IPS-18c (cell line): Measurements from ENCODE around the gene PGBD2.
"Not testable (repeated sequence)": the region's sequence is repeated elsewhere in the genome, so short reads cannot be mapped to it uniquely, and the experiment has no call there.

Source experiments
- H3K4me3 ChIP-seq: 2 replicates; pipeline ENCODE4 v1.7.0; 2013; ENCODE audit warnings: low read depth, mild to moderate bottlenecking, low read length, moderate library complexity; ENCODE audit not compliant: insufficient read depth
- H3K9me3 ChIP-seq: one replicate; pipeline ENCODE4 v1.6.1; 2013; ENCODE audit warnings: mild to moderate bottlenecking, low read length, moderate library complexity; ENCODE audit not compliant: control insufficient read depth, insufficient read depth

Gene PGBD2

DNA sequence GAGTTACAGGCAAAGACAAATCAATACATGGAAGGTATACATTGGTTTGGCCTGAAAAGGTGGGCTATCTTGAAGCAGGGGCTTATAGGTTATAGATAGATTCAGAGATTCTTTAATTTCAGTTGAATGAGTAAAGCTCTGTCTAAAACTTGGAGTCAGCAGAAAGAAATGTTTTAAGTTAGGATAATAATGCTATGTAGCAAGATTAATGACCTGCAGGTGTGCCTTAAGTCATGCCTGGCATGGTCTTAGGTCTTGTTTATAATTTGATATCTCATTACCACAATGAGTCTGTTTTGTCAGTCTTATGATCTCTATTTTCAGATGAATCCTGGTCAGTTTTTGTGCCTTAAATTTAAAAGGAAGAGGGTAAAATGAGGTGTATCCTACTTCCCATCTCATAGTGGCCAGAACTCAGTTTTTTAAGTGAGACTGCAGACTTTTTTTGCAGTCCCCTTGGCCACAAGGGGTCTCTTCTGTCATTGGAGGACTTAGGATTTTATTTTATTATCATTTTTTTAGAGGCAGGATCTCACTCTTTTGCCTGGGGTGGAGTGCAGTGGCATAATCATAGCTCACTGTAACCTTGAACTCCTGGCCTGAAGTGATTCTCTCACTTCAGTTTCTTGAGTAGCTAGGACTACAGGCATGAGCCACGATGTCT, 21.3 kb upstream of the PGBD2 start:
- H3K9me3 ChIP-seq = no peaks in the 10 kb centered on the region
- H3K4me3 ChIP-seq = no peak overlapping the region

DNA sequence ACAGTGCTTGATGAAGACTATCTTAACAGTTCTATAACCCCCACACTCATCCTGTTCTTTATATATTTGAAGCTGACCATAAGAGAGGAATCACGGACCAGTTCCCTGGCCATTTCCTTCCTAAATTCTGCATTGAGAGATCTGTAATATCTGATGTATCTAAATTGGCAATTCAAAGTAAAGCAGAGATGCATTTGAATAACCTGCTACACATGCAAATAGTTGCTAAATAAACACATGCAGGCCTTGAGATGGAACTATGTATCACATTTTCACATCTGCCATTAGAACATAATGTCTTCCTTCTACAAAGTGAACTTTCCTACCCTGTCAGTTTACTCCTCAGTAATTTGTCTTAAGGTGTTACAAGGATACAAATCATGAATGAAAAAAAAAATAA, 20.4 kb upstream of the PGBD2 start:
- Histone ChIP-seq H3K9me3 (no peaks in the 10 kb centered on the region), H3K4me3 (no peak overlapping the region)

DNA sequence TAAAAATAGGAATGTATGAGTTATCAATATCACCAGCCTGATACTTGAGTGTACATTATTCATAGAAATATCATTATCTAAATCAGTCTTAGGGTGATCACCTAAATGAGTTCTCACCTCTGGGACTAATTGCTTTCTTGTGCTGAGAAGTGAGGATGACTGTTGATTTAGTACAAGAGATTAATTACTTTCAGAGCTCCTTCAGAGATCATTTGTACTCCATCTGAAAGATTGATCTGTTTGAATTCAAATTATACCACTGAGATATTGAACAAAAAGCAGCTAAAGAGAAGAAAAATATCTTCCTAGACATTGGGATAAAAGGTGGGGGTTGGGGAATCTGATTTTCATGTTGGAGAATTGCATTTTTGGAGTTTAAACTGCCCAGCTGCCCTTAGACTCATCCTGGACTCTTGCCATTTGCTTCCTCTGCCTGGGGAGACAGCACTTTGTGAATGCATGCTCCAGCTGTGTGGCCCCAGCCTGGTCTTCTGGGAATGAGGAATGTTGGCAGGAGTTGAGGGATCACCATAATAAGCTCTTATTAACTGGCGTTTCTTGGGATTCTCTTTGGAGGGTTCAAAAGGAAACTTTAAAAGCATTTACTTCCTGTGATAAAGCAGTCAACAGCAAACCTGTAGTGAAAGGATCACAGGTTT, 19.7 kb upstream of the PGBD2 start:
- Histone ChIP-seq H3K9me3 (no peaks in the 10 kb centered on the region), H3K4me3 (no peak overlapping the region)

DNA sequence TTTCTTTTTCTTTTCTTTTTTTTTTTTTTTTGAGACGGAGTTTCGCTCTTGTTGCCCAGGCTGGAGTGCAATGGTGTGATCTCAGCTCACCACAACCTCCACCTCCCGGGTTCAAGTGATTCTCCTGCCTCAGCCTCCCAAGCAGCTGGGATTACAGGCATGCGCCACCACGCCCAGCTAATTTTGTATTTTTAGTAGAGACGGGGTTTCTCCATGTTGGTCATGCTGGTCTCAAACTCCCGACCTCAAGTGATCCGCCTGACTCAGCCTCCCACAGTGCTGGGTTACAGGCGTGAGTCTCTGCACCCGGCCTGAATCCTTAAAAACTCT, 16.2 kb upstream of the PGBD2 start:
- not testable (repeated sequence) for H3K9me3 ChIP-seq, H3K4me3 ChIP-seq

DNA sequence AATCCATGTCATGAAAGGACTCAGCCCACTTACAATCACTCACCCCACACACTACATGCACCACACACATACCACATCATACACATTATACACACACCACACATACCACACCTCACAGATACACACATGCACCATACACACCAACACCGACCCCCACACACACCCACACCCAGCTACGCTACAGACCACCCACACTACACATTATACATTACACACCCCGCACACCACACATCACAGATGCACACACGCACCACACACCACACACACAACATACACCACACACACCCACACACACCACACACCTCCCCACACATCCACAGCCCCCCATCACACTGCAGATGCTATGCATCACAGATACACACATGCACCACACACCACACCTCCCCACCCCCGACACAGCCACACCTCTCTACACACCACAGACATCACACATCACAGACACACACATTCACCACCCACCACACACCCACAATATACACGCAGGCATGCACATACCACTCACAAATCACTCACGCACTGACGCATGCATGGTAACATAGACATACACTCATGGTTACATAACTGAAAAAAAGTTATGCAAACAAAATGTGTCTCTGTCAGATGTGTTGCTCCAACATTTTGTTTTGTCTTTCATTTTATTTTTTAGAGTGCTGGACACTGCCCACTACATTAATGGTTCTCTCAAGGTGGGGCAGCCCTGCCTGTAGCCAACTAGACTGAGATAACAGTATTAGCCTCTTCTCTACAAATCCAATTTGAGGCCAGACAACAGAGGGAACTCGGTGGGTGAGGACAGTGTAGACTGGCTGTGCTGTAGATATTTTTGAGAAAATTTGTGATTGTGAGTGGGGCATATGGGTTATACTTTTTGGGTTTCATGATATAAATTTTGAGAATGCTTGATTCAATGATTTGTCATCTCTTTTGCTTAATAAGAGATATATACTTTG, 15.2 kb upstream of the PGBD2 start:
- Histone ChIP-seq H3K9me3 (no peaks in the 10 kb centered on the region), H3K4me3 (no peak overlapping the region)

DNA sequence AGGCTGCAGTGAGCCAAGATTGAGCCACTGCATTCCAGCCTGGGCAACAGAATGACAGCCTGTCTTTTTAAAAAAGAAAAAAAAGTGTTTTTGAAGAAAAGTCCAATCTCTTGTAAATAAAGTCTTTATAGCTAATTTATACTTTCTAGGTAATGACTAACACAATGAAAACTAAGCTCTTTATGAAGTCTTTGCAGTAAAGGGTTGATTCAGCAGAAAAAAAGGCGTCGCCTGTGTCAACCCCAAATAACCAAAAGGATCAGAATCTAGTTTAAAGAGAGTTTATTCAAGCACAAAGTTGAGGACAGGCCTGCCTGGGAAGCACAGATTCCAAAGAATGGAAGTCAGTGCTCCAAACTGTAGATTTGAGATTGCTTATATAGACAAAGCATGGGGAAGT, 14.3 kb upstream of the PGBD2 start:
- H3K9me3 ChIP-seq = no peaks in the 10 kb centered on the region
- no peak overlapping the region for H3K4me3 ChIP-seq

DNA sequence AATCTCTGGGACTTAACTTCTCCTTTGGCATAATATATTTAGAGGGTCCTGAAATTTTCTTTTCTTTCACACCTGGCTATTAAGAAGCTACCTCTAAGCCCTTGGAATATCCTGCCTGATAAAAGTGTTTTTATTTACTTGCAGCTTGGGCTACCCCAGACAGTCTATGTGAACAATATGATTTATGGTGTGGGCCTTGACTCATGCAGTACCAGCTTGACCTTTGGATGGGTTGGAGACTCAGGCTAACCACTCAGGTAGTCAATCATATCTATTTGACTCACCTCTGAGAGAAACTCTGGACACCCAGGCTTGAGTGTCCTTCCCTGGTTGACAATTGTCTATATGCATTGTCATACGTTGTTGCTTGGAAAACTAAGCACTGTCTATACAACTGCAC, 13.4 kb upstream of the PGBD2 start:
- no peaks in the 10 kb centered on the region for H3K9me3 ChIP-seq

DNA sequence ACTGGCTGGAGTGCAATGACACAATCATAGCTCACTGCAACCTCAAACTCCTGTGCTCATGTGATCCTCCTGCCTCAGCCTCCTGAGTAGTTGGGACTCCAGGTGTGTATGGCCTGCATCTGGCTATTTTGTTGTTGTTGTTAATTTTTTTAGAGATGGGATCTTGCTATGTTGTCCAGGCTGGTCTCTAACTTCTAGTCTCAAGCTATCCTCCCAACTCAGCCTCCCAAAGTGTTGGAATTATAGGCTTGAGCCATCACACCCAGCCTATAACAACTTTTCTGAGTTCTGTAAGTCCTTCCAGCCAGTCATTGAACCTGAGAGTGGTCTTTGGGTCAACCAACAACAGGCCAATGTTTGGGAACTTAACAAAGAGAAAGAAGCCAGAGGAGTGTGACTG, 11.2 kb upstream of the PGBD2 start:
- Histone ChIP-seq H3K4me3 (no peak overlapping the region), H3K9me3 (no peaks in the 10 kb centered on the region)

More for the DNA sequence above, 13.4 kb upstream of the PGBD2 start:
- no peak overlapping the region for H3K4me3 ChIP-seq

DNA sequence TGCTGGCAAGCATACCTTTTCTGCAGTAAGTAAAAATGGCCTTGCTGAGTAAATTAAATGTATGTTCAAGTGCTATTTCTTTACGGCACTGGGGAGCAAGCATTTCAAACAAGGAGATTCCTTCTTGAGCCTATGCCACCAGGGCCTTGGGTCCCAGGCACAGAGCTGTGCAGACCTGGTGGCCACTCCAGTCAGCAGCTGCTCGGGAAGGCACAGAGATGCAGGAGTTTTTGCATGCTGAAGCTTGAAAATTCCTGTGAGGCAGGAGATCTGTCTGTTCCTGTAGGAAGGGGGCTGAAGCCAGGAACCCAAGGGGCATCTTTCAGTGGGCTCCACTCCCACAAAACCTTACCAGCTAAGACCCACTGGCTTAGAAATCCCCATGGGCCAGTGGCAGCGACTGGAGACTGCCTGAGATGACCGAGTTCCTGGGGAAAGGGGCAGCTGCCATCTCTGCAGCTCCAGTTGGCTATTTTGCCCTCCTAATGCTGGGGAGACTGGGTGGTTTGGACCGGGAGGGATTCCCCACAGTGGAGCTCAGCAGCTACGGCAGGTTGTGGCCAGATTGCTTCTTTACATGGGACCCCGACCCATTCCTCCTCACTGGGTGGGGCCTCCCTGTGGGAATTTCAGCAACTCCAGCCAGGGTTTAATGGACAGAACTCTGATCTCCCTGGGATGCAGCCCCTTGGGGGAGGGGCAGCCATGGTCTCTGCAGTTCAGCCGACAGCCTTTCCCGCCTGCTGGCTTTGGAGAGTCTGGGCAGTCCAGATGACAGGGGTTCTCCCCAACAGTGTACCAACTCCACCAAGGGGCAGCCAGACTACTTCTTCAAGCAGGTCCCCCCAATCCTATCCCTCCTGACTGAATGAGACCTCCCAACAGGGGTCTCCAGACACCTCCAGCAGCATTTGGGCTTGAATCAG, 8.4 kb upstream of the PGBD2 start:
- H3K4me3 ChIP-seq = no peak overlapping the region

DNA sequence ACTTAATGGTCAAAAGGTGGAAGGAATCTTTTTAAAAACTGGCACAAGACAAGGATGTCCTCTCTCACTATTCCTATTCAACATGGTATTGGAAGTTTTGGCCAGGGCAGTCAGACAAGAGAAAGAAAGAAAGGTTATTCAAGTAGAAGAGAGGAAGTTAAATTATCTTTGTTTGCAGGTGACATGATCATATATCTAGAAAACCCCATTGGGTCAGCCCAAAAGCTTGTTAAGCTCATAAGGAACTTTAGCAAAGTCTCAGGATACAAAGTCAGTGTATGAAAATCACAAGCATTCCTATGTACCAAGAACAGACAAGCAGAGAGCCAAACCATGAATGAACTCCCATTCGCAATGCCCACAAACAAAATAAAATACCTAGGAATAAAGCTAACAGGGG, 5.4 kb upstream of the PGBD2 start:
- H3K9me3 ChIP-seq = no peaks in the 10 kb centered on the region
- H3K4me3 ChIP-seq = no peak overlapping the region

More for the DNA sequence above, 8.4 kb upstream of the PGBD2 start:
- H3K9me3 ChIP-seq = no peaks in the 10 kb centered on the region

DNA sequence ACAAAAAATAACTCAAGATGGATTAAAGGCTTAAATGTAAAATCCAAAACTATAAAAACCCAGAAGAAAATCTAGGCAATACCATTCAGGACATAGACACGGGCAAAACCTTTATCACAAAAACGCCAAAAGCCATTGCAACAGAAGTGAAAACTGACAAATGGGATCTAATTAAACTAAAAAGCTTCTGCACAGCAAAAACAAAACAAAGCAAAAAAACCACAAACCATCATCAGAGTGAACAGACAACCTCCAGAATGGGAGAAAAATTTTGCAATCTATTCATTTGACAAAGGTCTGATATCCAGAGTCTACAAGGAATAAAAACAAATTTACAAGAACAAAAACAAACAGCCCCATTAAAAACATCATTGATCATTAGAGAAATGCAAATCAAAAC, 4.5 kb upstream of the PGBD2 start:
- Histone ChIP-seq H3K4me3 (no peak overlapping the region), H3K9me3 (peaks cover 2% of the 10 kb centered on the region)

DNA sequence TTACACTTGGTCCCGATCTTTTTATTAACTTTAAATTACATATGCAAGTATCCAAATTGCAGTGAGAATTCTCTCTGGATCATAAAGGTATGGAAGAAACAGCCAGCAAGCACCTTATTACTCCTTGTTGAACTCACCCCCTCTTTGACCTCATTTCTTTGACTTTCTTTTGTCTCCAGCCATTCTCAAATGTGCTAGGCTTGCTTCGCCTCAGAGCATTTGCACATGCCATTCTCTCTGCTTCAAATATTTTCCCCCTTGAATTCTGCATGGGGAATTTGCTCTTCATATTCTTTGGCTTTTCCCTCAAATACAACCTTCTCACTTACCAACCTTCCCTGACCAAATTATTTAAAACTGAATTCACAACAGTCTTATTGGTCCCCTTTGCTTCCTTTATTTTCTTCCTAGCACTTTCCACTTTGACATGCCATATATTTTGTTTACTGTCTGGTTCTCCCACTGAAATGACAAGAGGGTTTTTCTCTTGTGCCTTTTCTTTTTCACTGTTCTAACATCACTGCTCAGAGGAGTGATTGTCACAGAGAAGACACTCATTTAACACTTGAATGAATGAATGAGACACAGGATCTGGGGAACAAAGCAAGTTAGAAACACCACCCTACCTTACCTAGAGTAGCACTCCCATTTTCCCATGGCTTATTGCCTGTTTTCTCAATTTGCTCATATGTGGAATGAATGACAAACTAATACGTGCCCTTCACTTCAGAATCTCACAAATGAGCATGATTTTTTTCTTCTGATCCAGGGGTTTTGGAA, 1.4 kb upstream of the PGBD2 start:
- no peak overlapping the region for H3K4me3 ChIP-seq
- peaks cover 2% of the 10 kb centered on the region for H3K9me3 ChIP-seq

DNA sequence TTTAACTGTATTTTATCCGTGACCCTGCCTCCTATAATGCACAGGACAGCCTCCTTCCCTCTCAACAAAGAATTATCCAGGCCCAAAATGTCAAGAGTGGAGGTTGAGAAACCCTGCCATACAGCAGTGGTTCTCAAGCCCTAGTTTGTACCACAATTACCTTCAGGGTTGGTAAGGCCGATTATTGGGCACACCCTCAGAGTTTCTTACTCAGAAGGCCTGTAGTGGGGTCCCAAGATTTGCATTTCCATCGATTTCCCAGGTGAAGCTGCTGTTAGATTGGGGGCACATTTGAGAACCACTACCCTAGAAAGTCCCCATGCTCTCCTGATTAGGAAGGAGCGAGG, 400 bp upstream of the PGBD2 start:
- Histone ChIP-seq H3K9me3 (peaks cover 2% of the 10 kb centered on the region), H3K4me3 (peak overlapping the region; percentile 93; the same call in 1 of the 2 replicates)

DNA sequence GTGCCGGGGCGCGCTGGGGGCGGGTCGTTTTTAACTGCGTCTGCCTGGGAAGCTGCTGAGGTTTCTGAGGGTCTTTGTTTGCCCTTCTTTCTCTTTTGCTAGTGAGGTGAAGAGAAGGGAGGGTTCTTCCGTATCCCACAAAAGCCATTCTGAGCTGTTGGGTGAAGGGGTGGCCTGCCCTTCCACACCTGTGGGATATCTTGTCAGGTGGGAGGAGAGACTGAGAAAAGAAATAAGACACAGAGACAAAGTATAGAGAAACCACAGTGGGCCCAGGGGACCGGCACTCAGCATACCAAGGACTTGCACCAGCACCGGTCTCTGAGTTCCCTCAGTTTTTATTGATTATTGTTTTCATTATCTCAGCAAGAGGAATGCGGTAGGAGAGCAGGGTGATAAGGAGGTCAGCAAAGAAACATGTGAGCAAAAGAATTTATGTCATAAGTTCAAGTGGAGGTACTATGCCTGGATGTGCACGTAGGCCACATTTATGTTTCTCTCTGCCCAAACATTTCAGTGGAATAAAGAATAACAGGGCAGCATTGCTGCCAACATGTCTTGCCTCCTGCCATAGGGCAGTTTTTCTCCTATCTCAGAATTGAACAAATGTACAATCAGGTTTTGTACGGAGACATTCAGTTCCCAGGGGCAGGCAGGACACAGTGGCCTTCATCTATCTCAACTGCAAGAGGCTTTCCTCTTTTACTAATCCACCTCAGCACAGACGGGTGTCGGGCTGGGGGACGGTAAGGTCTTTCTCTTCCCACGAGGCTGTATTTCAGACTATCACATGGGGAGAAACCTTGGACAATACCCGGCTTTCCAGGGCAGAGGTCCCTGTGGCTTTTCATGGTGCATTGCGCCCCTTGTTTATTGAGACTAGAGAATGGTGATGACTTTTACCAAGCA, 972 bp downstream of the PGBD2 start:
- H3K4me3 ChIP-seq = peak overlapping the region; percentile 50; the same call in 1 of the 2 replicates

DNA sequence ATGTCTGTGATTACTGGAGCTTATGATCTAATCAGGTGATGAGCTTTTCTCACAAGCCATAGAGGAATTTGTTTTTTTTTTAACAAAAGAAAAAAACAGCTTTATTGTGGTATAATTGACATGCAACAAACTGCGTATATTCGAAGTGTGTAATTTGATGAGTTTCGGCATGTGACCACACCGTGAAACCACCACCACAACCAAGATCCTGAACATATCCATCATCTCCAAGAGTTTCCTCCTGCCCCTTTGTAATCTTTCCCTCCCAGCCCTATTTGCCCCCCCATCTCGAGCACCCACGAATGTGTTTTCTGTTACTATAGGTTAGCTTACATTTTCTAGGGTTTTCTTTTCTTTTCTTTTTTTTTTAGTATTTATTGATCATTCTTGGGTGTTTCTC, 4.7 kb downstream of the PGBD2 start:
- Histone ChIP-seq H3K9me3 (peaks cover 2% of the 10 kb centered on the region), H3K4me3 (no peak overlapping the region)

More for the DNA sequence above, 972 bp downstream of the PGBD2 start:
- H3K9me3 ChIP-seq = peaks cover 2% of the 10 kb centered on the region

DNA sequence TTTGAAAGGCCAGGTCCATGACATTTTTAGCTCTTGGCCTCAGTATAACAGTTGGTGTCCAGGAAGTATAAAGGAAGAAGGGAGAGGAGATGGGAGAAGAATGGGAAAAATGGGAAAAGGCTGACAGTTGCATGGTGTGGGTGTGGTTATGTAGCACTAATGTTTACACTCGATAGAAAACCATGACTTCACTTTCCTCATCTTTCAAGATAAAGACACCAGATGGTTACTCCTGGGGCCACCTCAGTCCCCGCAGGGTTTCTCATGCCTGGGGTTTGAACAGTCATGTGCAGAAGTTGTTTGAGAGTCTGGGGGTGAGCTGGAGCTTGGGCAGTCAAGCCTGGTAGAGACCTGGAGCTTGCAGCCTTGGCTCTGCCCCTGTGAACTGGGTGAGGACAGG, 7.9 kb downstream of the PGBD2 start:
- Histone ChIP-seq H3K4me3 (no peak overlapping the region), H3K9me3 (no peaks in the 10 kb centered on the region)
